Memory B cell (primary cell): ENCODE data around the gene IL17B.

ENCODE experiments used
- ATAC-seq: fragments of 150-1000 bp; cut with Tn5 transposase; 2 replicates; pipeline ENCODE4 v1.10.0; 2021; ENCODE audit warnings: low read depth, mild to moderate bottlenecking, moderate library complexity
- DNase-seq, 2 donors: peaks; one replicate each; pipeline ENCODE4 v3.0.0; 2022; ENCODE audit warnings: low spot score in 2 of 2
- H3K27ac Mint-ChIP-seq: one replicate; pipeline ENCODE4 v1.8.0; 2022; ENCODE audit warnings: mild to moderate bottlenecking, moderate library complexity, mixed read lengths
- H3K27me3 Mint-ChIP-seq: one replicate; pipeline ENCODE4 v1.8.0; 2022; ENCODE audit warnings: mixed read lengths
- H3K36me3 Mint-ChIP-seq: one replicate; pipeline ENCODE4 v1.8.0; 2022; ENCODE audit warnings: mild to moderate bottlenecking, mixed read lengths
- H3K4me1 Mint-ChIP-seq: one replicate; pipeline ENCODE4 v1.8.0; 2022; ENCODE audit warnings: mixed read lengths
- H3K4me3 Mint-ChIP-seq: one replicate; pipeline ENCODE4 v1.8.0; 2022; ENCODE audit warnings: mild to moderate bottlenecking, moderate library complexity, mixed read lengths
- H3K9me3 Mint-ChIP-seq: one replicate; pipeline ENCODE4 v1.8.0; 2022; ENCODE audit warnings: mixed read lengths

The IL17B gene

GRCh38 chr5:149370878-149371277 is 8.2 kb downstream of the IL17B start:
- Mint-ChIP-seq H3K4me1 (peaks cover 4% of the 10 kb centered on the region), H3K27ac (peak overlapping the region; percentile 61)
- ATAC-seq, result no peak

GRCh38 chr5:149367972-149368645 is 11.0 kb downstream of the IL17B start:
- no peak overlapping the region for H3K4me3 Mint-ChIP-seq
- no peak for DNase-seq
- no peaks in the 10 kb centered on the region for H3K9me3 Mint-ChIP-seq
- H3K36me3 Mint-ChIP-seq, result no peaks in the 10 kb centered on the region
- H3K27me3 Mint-ChIP-seq, result no peaks in the 10 kb centered on the region
- no peak overlapping the region for H3K27ac Mint-ChIP-seq
- no peak for ATAC-seq
- peaks cover 4% of the 10 kb centered on the region for H3K4me1 Mint-ChIP-seq

More at GRCh38 chr5:149370878-149371277, 8.2 kb downstream of the IL17B start:
- DNase-seq, result no peak
- Mint-ChIP-seq H3K36me3 (no peaks in the 10 kb centered on the region), H3K4me3 (no peak overlapping the region), H3K9me3 (no peaks in the 10 kb centered on the region), H3K27me3 (no peaks in the 10 kb centered on the region)

- Mint-ChIP-seq H3K27ac (no peak overlapping the region), H3K27me3 (no peaks in the 10 kb centered on the region), H3K4me1 (peaks cover 4% of the 10 kb centered on the region), H3K36me3 (no peaks in the 10 kb centered on the region), H3K9me3 (no peaks in the 10 kb centered on the region), H3K4me3 (no peak overlapping the region)
- DNase-seq (peak; percentile 50 to 56), ATAC-seq (peak; percentile 83)
These were observed 11.7 kb downstream of the IL17B start for GRCh38 chr5:149367249-149367971.

GRCh38 chr5:149366169-149366729 is 12.8 kb downstream of the IL17B start:
- H3K4me3 Mint-ChIP-seq, result no peak overlapping the region
- ATAC-seq, result no peak
- H3K27me3 Mint-ChIP-seq, result no peaks in the 10 kb centered on the region
- H3K27ac Mint-ChIP-seq, result no peak overlapping the region
- no peaks in the 10 kb centered on the region for H3K36me3 Mint-ChIP-seq
- H3K4me1 Mint-ChIP-seq, result peaks cover 4% of the 10 kb centered on the region
- no peak for DNase-seq
- H3K9me3 Mint-ChIP-seq, result no peaks in the 10 kb centered on the region

GRCh38 chr5:149365418-149365817 is 13.7 kb downstream of the IL17B start:
- H3K36me3 Mint-ChIP-seq, result no peaks in the 10 kb centered on the region
- ATAC-seq, result no peak
- no peak for DNase-seq
- no peak overlapping the region for H3K27ac Mint-ChIP-seq
- H3K4me3 Mint-ChIP-seq, result no peak overlapping the region
- no peaks in the 10 kb centered on the region for H3K9me3 Mint-ChIP-seq
- peaks cover 4% of the 10 kb centered on the region for H3K4me1 Mint-ChIP-seq
- H3K27me3 Mint-ChIP-seq, result no peaks in the 10 kb centered on the region

GRCh38 chr5:149364719-149365118 is 14.4 kb downstream of the IL17B start:
- Mint-ChIP-seq H3K27ac (no peak overlapping the region), H3K4me3 (no peak overlapping the region), H3K9me3 (no peaks in the 10 kb centered on the region), H3K36me3 (no peaks in the 10 kb centered on the region), H3K4me1 (peaks cover 4% of the 10 kb centered on the region), H3K27me3 (no peaks in the 10 kb centered on the region)
- ATAC-seq (no peak), DNase-seq (no peak)

GRCh38 chr5:149363936-149364335 is 15.2 kb downstream of the IL17B start:
- Mint-ChIP-seq H3K4me1 (peaks cover 3% of the 10 kb centered on the region), H3K4me3 (no peak overlapping the region), H3K9me3 (no peaks in the 10 kb centered on the region), H3K36me3 (no peaks in the 10 kb centered on the region), H3K27me3 (no peaks in the 10 kb centered on the region), H3K27ac (no peak overlapping the region)
- ATAC-seq (no peak), DNase-seq (no peak)

GRCh38 chr5:149363358-149363757 is 15.7 kb downstream of the IL17B start:
- no peak overlapping the region for H3K4me3 Mint-ChIP-seq
- no peak overlapping the region for H3K27ac Mint-ChIP-seq
- H3K36me3 Mint-ChIP-seq, result no peaks in the 10 kb centered on the region
- peaks cover 8% of the 10 kb centered on the region for H3K4me1 Mint-ChIP-seq
- H3K9me3 Mint-ChIP-seq, result no peaks in the 10 kb centered on the region
- DNase-seq, result no peak
- ATAC-seq, result no peak
- no peaks in the 10 kb centered on the region for H3K27me3 Mint-ChIP-seq

GRCh38 chr5:149362541-149362940 is 16.6 kb downstream of the IL17B start:
- Mint-ChIP-seq H3K36me3 (no peaks in the 10 kb centered on the region), H3K9me3 (no peaks in the 10 kb centered on the region), H3K27me3 (no peaks in the 10 kb centered on the region), H3K4me3 (no peak overlapping the region), H3K4me1 (peaks cover 11% of the 10 kb centered on the region), H3K27ac (no peak overlapping the region)
- DNase-seq, result no peak
- no peak for ATAC-seq

- H3K27me3 Mint-ChIP-seq, result no peaks in the 10 kb centered on the region
- peaks cover 11% of the 10 kb centered on the region for H3K4me1 Mint-ChIP-seq
- ATAC-seq, result no peak
- no peaks in the 10 kb centered on the region for H3K9me3 Mint-ChIP-seq
- H3K4me3 Mint-ChIP-seq, result no peak overlapping the region
- H3K27ac Mint-ChIP-seq, result no peak overlapping the region
- no peak for DNase-seq
- peaks cover 1% of the 10 kb centered on the region for H3K36me3 Mint-ChIP-seq
These were observed 18.8 kb downstream of the IL17B start for GRCh38 chr5:149360272-149360671.

GRCh38 chr5:149358868-149359495 is 20.1 kb downstream of the IL17B start:
- no peak for DNase-seq
- H3K27ac Mint-ChIP-seq, result peak overlapping the region; percentile 62
- no peaks in the 10 kb centered on the region for H3K27me3 Mint-ChIP-seq
- H3K36me3 Mint-ChIP-seq, result peaks cover 8% of the 10 kb centered on the region
- ATAC-seq, result no peak
- H3K4me3 Mint-ChIP-seq, result peak overlapping the region; percentile 83
- H3K4me1 Mint-ChIP-seq, result peaks cover 14% of the 10 kb centered on the region
- H3K9me3 Mint-ChIP-seq, result no peaks in the 10 kb centered on the region

GRCh38 chr5:149358294-149358651 is 20.8 kb downstream of the IL17B start:
- Mint-ChIP-seq H3K27me3 (no peaks in the 10 kb centered on the region), H3K27ac (peak overlapping the region; percentile 62), H3K4me3 (peak overlapping the region; percentile 83), H3K36me3 (peaks cover 11% of the 10 kb centered on the region), H3K4me1 (peaks cover 14% of the 10 kb centered on the region), H3K9me3 (no peaks in the 10 kb centered on the region)
- no peak for DNase-seq
- ATAC-seq, result peak; percentile 44

- no peaks in the 10 kb centered on the region for H3K9me3 Mint-ChIP-seq
- no peaks in the 10 kb centered on the region for H3K27me3 Mint-ChIP-seq
- DNase-seq (peak; percentile 81 to 84), ATAC-seq (peak; percentile 97)
- H3K27ac Mint-ChIP-seq, result peak within 1 kb of the TSS; percentile 62
- H3K4me1 Mint-ChIP-seq, result peaks cover 14% of the 10 kb centered on the region
- peak within 1 kb of the TSS; percentile 83 for H3K4me3 Mint-ChIP-seq
- peaks cover 11% of the 10 kb centered on the region for H3K36me3 Mint-ChIP-seq
These were observed 21.5 kb downstream of the IL17B start, which contains the start of gene PCYOX1L for GRCh38 chr5:149357370-149358293. Gene PCYOX1L, plus strand, starts transcription at chr5:149358046. Its CDS starts 23 bp downstream, at chr5:149358069.
